Mucosa of rectum (tissue), 2 donors: ENCODE measurements around the gene OPRL1.

ENCODE experiments used
- H3K27ac ChIP-seq, 2 donors: one replicate each; pipeline ENCODE4 v1.7.0; 2013; ENCODE audit warnings: inconsistent platforms in 2 of 2, low read depth in 2 of 2, low read length in 2 of 2
- H3K27me3 ChIP-seq, 2 donors: one replicate each; pipeline ENCODE4 v1.7.0; 2013; ENCODE audit warnings: low read length in 2 of 2; ENCODE audit not compliant: control insufficient read depth in 2 of 2, insufficient read depth in 2 of 2
- H3K36me3 ChIP-seq, 2 donors: one replicate each; pipeline ENCODE4 v1.7.0; 2013; ENCODE audit warnings: low read length in 2 of 2; ENCODE audit not compliant: control insufficient read depth in 2 of 2, insufficient read depth in 2 of 2
- H3K4me1 ChIP-seq, 2 donors: one replicate each; pipeline ENCODE4 v1.7.0; 2013; ENCODE audit warnings: low read length in 2 of 2, mild to moderate bottlenecking in 1 of 2; ENCODE audit not compliant: control insufficient read depth in 2 of 2, insufficient read depth in 2 of 2
- H3K4me3 ChIP-seq, 2 donors: one replicate each; pipeline ENCODE4 v1.7.0; 2013; ENCODE audit warnings: low read length in 2 of 2
- H3K9ac ChIP-seq, 2 donors: one replicate each; pipeline ENCODE4 v1.7.0; 2013; ENCODE audit warnings: low read length in 2 of 2, low read depth in 1 of 2, mild to moderate bottlenecking in 1 of 2
- H3K9me3 ChIP-seq, 2 donors: one replicate each; pipeline ENCODE4 v1.7.0; 2013; ENCODE audit warnings: low read length in 2 of 2; ENCODE audit not compliant: control insufficient read depth in 2 of 2
- donor health status: healthy.
- donor health status: Normal muscosa, but diverticular disease.

OPRL1 gene

GRCh38 chr20:64096535-64096934 is 16.7 kb downstream of the OPRL1 start:
- Histone ChIP-seq H3K4me1 (no peaks in the 10 kb centered on the region), H3K9me3 (no peaks in the 10 kb centered on the region), H3K9ac (no peak overlapping the region), H3K27ac (no peak overlapping the region), H3K36me3 (peaks cover 0 to 2% of the 10 kb centered on the region in 2 donors), H3K27me3 (peaks cover 13 to 21% of the 10 kb centered on the region in 2 donors), H3K4me3 (no peak overlapping the region)

- no peak overlapping the region for H3K27ac ChIP-seq
- no peaks in the 10 kb centered on the region for H3K4me1 ChIP-seq
- peaks cover 20 to 22% of the 10 kb centered on the region in 2 donors for H3K27me3 ChIP-seq
- no peaks in the 10 kb centered on the region for H3K9me3 ChIP-seq
- H3K36me3 ChIP-seq: peaks cover 0 to 2% of the 10 kb centered on the region in 2 donors
- no peak overlapping the region for H3K9ac ChIP-seq
- H3K4me3 ChIP-seq: no peak overlapping the region
These were observed 18.7 kb downstream of the OPRL1 start for GRCh38 chr20:64098471-64099013.

- Histone ChIP-seq H3K36me3 (peaks cover 0 to 2% of the 10 kb centered on the region in 2 donors), H3K27me3 (peaks cover 20 to 23% of the 10 kb centered on the region in 2 donors), H3K4me3 (no peak overlapping the region), H3K9me3 (no peaks in the 10 kb centered on the region), H3K27ac (no peak overlapping the region), H3K9ac (no peak overlapping the region), H3K4me1 (no peaks in the 10 kb centered on the region)
These were observed 19.4 kb downstream of the OPRL1 start for GRCh38 chr20:64099086-64099786.

- no peak overlapping the region for H3K27ac ChIP-seq
- peaks cover 0 to 2% of the 10 kb centered on the region in 2 donors for H3K36me3 ChIP-seq
- H3K4me1 ChIP-seq: no peaks in the 10 kb centered on the region
- no peak overlapping the region for H3K9ac ChIP-seq
- H3K4me3 ChIP-seq: no peak overlapping the region
- peaks cover 20 to 23% of the 10 kb centered on the region in 2 donors for H3K27me3 ChIP-seq
- H3K9me3 ChIP-seq: no peaks in the 10 kb centered on the region
These were observed 20.1 kb downstream of the OPRL1 start for GRCh38 chr20:64099880-64100565.

GRCh38 chr20:64100566-64100888 is 20.6 kb downstream of the OPRL1 start:
- no peak overlapping the region for H3K27ac ChIP-seq
- no peak overlapping the region for H3K4me3 ChIP-seq
- peaks cover 20 to 22% of the 10 kb centered on the region in 2 donors for H3K27me3 ChIP-seq
- no peaks in the 10 kb centered on the region for H3K4me1 ChIP-seq
- peaks cover 0 to 2% of the 10 kb centered on the region in 2 donors for H3K36me3 ChIP-seq
- H3K9ac ChIP-seq: no peak overlapping the region
- no peaks in the 10 kb centered on the region for H3K9me3 ChIP-seq

GRCh38 chr20:64100946-64101688 is 21.2 kb downstream of the OPRL1 start:
- Histone ChIP-seq H3K4me1 (no peaks in the 10 kb centered on the region), H3K27ac (no peak overlapping the region), H3K27me3 (peaks cover 18 to 20% of the 10 kb centered on the region in 2 donors), H3K36me3 (peaks cover 0 to 2% of the 10 kb centered on the region in 2 donors), H3K4me3 (no peak overlapping the region), H3K9me3 (no peaks in the 10 kb centered on the region), H3K9ac (no peak overlapping the region)

GRCh38 chr20:64101731-64102621 is 22.1 kb downstream of the OPRL1 start:
- Histone ChIP-seq H3K27me3 (peaks cover 16 to 20% of the 10 kb centered on the region in 2 donors), H3K4me1 (no peaks in the 10 kb centered on the region), H3K9me3 (no peaks in the 10 kb centered on the region), H3K36me3 (peaks cover 0 to 2% of the 10 kb centered on the region in 2 donors), H3K9ac (no peak overlapping the region), H3K4me3 (no peak overlapping the region), H3K27ac (no peak overlapping the region)

- Histone ChIP-seq H3K9ac (no peak overlapping the region), H3K27me3 (peaks cover 16 to 23% of the 10 kb centered on the region in 2 donors), H3K36me3 (peaks cover 0 to under 1% of the 10 kb centered on the region in 2 donors), H3K4me3 (no peak overlapping the region), H3K9me3 (no peaks in the 10 kb centered on the region), H3K4me1 (no peaks in the 10 kb centered on the region), H3K27ac (no peak overlapping the region)
These were observed 22.9 kb downstream of the OPRL1 start for GRCh38 chr20:64102647-64103354.
